HepG2 (cell line): Measurements from ENCODE around the gene TOP1. TPM values are rescaled to one million over a fixed set of nuclear protein-coding genes. Genes with fewer than 3 reads are reported as not detected.

Experiments used
- BRD4 ChIP-seq: sonication (generic); formaldehyde crosslinking; IDR thresholded peaks from 2 replicates; pipeline ENCODE4 v1.4.0; 2020; ENCODE audit warnings: missing genetic modification reagents
- FOXA3 ChIP-seq: IDR thresholded peaks from 2 replicates; pipeline ENCODE4 v1.6.1; 2016; ENCODE audit warnings: missing genetic modification reagents, missing compliant biosample characterization
- MED8 ChIP-seq: sonication (generic); formaldehyde crosslinking; IDR thresholded peaks from 2 replicates; pipeline ENCODE4 v1.8.1; 2023; ENCODE audit warnings: mild to moderate bottlenecking, missing genetic modification reagents; ENCODE audit not compliant: insufficient replicate concordance
- NR2F2 ChIP-seq: IDR thresholded peaks from 2 replicates; pipeline ENCODE4 v1.6.1; 2012; ENCODE audit warnings: low read depth, inconsistent platforms, borderline replicate concordance
- RFXANK ChIP-seq: IDR thresholded peaks from 2 replicates; pipeline ENCODE4 v1.6.1; 2016
- STAT5B ChIP-seq: sonication (generic); formaldehyde crosslinking; IDR thresholded peaks from 2 replicates; pipeline ENCODE4 v1.4.0; 2020; ENCODE audit warnings: missing genetic modification reagents
- YY1 ChIP-seq: IDR thresholded peaks from 2 replicates; pipeline ENCODE4 v1.6.1; 2011; ENCODE audit warnings: low read length, low read depth, moderate library complexity, mild to moderate bottlenecking; ENCODE audit not compliant: insufficient read depth, insufficient replicate concordance
- ZNF569 ChIP-seq: sonication (generic); formaldehyde crosslinking; IDR thresholded peaks from 2 replicates; pipeline ENCODE4 v1.5.0; 2020; ENCODE audit warnings: mild to moderate bottlenecking, missing genetic modification reagents, moderate library complexity, borderline replicate concordance
- ZNF615 ChIP-seq: sonication (generic); formaldehyde crosslinking; IDR thresholded peaks from 2 replicates; pipeline ENCODE4 v1.5.0; 2020; ENCODE audit warnings: mild to moderate bottlenecking, missing genetic modification reagents, borderline replicate concordance
- ZNF749 ChIP-seq: sonication (generic); formaldehyde crosslinking; IDR thresholded peaks from 2 replicates; pipeline ENCODE4 v1.8.0; 2022; ENCODE audit warnings: mild to moderate bottlenecking, missing genetic modification reagents, moderate library complexity, borderline replicate concordance
- ZNF775 ChIP-seq: sonication (generic); formaldehyde crosslinking; IDR thresholded peaks from 2 replicates; pipeline ENCODE4 v1.4.0; 2020; ENCODE audit warnings: missing genetic modification reagents, mild to moderate bottlenecking, moderate library complexity, borderline replicate concordance
- ZZZ3 ChIP-seq: sonication (generic); formaldehyde crosslinking; IDR thresholded peaks from 2 replicates; pipeline ENCODE4 v1.4.0; 2020; ENCODE audit warnings: missing genetic modification reagents, mild to moderate bottlenecking, borderline replicate concordance
- polyA plus RNA-seq, 8 experiments: library from polyadenylated mRNA; depleted of rRNA in 3 of 8; stranded (reverse) in 7 of 8; unstranded in 1 of 8; fragments of >200 nt; fragmentation: Illumina TruSeq in 4 of 8; extraction: Trizol in 4 of 8; gene quantifications; 2 replicates each; pipeline versions ENCODE4 v1.2.1 to v1.2.3, GENCODE V29; 2011 to 2016; ENCODE audit warnings: low read depth in 4 of 8, missing spikeins in 1 of 8, mixed read lengths in 1 of 8; ENCODE audit not compliant: insufficient read depth in 1 of 8
- total RNA-seq, 5 experiments: library from RNA; depleted of rRNA; stranded (reverse); fragments of >200 nt; fragmentation: Illumina TruSeq; extraction: Trizol; gene quantifications; 2 replicates each; pipeline ENCODE4 v1.2.3, GENCODE V29; 2016; ENCODE audit warnings: low read depth in 1 of 5
- TF ChIP-seq, protein P1 (sequence below): sonication (generic); formaldehyde crosslinking; IDR thresholded peaks from 2 replicates; pipeline ENCODE4 v1.4.0; 2020; ENCODE audit warnings: missing genetic modification reagents
- TF ChIP-seq, protein P2 (sequence below): sonication (generic); formaldehyde crosslinking; IDR thresholded peaks from 2 replicates; pipeline ENCODE4 v1.4.0; 2020; ENCODE audit warnings: mild to moderate bottlenecking, missing genetic modification reagents, borderline replicate concordance
- TF ChIP-seq, protein P3 (sequence below), 2 experiments: sonication (generic) in 1 of 2; formaldehyde crosslinking in 1 of 2; IDR thresholded peaks; 2 replicates each; pipeline versions ENCODE4 v1.6.1 to v1.9.0; 2014 to 2022; ENCODE audit warnings: antibody characterized with exemption in 1 of 2, borderline replicate concordance in 1 of 2, inconsistent platforms in 1 of 2, low read depth in 1 of 2, missing genetic modification reagents in 1 of 2
- TF ChIP-seq, protein P4 (sequence below): conservative IDR thresholded peaks from 2 replicates; pipeline ENCODE4 v1.6.1; 2018; ENCODE audit warnings: missing genetic modification reagents

TOP1 gene
- total and polyA plus RNA-seq, 2 of the 13 experiments (the other 11 are each of a cell fraction or from before 2014, with no cell fraction given), result 10.2 to 19.4 TPM

DNA sequence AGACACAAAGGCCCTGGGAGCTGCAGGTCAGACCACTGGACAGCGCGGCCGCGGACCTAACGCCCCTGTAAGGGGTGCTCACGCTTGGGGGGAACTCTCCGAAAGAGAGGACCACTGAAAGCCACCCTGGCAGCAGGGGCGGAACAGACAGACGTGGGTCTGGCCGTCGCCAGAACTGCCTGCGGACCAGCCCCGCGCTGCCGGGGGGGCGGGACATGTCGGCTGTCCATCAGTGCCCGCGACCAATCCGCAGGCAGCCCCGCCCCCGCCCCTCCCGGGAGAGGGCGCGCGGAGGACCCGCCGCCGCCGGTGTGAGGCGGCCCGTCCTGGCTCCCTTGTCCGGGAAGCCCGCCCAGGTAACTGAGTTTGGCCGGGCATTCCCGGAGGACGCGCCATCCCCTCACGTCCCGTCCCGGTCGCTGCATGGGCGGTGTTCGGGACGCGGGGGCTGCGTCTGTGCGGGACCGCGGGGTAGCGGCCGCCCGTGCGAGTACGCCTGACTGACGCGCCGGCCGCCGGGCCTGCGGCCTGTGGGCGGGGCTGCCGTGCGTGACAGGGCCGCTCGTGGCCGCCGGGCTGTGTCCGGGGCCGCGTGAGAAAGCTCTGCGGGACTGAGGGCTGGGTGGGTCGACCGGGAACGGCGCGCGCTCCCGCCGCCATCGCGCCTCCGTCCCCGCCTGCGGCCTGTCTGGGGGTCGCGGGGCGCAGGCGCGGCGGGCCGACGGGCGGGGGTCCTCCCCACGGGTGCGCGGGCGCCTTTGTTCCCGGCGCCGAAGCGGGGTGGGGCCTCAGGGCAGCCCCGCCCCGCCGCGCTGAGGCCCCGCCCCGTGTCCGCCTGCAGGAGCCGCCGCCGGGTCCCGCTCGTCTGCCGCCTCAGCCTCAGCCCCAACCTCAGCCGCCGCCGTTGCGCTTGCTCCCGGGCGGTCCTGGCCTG is 108.3 kb downstream of the TOP1 start, which contains the start of gene PLCG1 (continued):
- TF ChIP-seq YY1 (peak; percentile 81), MED8 (CRISPR knock-in tag) (peak; percentile 70), NR2F2 (no peak), BRD4 (CRISPR knock-in tag) (peak; percentile 94), ZNF569 (CRISPR knock-in tag) (no peak), ZZZ3 (no peak; the same call in none of the 2 replicates), RFXANK (no peak; the same call in 1 of the 2 replicates), FOXA3 (peak; percentile 46), STAT5B (CRISPR knock-in tag) (no peak), ZNF615 (CRISPR knock-in tag) (no peak), ZNF749 (CRISPR knock-in tag) (peak; percentile 85; the same call in 1 of the 2 replicates), ZNF775 (CRISPR knock-in tag) (no peak)
- TF ChIP-seq, protein P1, sequence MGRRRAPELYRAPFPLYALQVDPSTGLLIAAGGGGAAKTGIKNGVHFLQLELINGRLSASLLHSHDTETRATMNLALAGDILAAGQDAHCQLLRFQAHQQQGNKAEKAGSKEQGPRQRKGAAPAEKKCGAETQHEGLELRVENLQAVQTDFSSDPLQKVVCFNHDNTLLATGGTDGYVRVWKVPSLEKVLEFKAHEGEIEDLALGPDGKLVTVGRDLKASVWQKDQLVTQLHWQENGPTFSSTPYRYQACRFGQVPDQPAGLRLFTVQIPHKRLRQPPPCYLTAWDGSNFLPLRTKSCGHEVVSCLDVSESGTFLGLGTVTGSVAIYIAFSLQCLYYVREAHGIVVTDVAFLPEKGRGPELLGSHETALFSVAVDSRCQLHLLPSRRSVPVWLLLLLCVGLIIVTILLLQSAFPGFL (CRISPR knock-in tag), result 0 out of 2 replicates have a peak, but pooled peaks have one; percentile 67
- TF ChIP-seq, protein P2, sequence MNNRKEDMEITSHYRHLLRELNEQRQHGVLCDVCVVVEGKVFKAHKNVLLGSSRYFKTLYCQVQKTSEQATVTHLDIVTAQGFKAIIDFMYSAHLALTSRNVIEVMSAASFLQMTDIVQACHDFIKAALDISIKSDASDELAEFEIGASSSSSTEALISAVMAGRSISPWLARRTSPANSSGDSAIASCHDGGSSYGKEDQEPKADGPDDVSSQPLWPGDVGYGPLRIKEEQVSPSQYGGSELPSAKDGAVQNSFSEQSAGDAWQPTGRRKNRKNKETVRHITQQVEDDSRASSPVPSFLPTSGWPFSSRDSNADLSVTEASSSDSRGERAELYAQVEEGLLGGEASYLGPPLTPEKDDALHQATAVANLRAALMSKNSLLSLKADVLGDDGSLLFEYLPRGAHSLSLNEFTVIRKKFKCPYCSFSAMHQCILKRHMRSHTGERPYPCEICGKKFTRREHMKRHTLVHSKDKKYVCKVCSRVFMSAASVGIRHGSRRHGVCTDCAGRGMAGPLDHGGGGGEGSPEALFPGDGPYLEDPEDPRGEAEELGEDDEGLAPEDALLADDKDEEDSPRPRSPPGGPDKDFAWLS (CRISPR knock-in tag), result no peak
- TF ChIP-seq, protein P3, sequence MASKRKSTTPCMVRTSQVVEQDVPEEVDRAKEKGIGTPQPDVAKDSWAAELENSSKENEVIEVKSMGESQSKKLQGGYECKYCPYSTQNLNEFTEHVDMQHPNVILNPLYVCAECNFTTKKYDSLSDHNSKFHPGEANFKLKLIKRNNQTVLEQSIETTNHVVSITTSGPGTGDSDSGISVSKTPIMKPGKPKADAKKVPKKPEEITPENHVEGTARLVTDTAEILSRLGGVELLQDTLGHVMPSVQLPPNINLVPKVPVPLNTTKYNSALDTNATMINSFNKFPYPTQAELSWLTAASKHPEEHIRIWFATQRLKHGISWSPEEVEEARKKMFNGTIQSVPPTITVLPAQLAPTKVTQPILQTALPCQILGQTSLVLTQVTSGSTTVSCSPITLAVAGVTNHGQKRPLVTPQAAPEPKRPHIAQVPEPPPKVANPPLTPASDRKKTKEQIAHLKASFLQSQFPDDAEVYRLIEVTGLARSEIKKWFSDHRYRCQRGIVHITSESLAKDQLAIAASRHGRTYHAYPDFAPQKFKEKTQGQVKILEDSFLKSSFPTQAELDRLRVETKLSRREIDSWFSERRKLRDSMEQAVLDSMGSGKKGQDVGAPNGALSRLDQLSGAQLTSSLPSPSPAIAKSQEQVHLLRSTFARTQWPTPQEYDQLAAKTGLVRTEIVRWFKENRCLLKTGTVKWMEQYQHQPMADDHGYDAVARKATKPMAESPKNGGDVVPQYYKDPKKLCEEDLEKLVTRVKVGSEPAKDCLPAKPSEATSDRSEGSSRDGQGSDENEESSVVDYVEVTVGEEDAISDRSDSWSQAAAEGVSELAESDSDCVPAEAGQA (IDR thresholded peaks at IDR 0.05; ENCODE audit: low read depth), result no peak; the same call in 1 of the 2 replicates
- TF ChIP-seq, protein P3 (CRISPR knock-in tag; IDR thresholded peaks at IDR 0.05; ENCODE audit: borderline replicate concordance), result peak; percentile 97; the same call in 1 of the 2 replicates
- TF ChIP-seq, protein P4, sequence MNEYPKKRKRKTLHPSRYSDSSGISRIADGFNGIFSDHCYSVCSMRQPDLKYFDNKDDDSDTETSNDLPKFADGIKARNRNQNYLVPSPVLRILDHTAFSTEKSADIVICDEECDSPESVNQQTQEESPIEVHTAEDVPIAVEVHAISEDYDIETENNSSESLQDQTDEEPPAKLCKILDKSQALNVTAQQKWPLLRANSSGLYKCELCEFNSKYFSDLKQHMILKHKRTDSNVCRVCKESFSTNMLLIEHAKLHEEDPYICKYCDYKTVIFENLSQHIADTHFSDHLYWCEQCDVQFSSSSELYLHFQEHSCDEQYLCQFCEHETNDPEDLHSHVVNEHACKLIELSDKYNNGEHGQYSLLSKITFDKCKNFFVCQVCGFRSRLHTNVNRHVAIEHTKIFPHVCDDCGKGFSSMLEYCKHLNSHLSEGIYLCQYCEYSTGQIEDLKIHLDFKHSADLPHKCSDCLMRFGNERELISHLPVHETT (CRISPR knock-in tag), result no peak; the same call in 1 of the 2 replicates
